GM12892 (cell line): ENCODE measurements around the gene MIS12. TPM values are rescaled to one million over a fixed set of nuclear protein-coding genes. Genes with fewer than 3 reads are reported as not detected.
A peak's percentile ranks its signal among the peaks of the same experiment; 100 is the strongest.

ENCODE experiments used
- DNase-seq: peaks from one replicate; pipeline ENCODE4 v3.0.0; 2011; ENCODE audit not compliant: insufficient read length
- FAIRE-seq: peaks from 2 replicates; lab custom pipeline; 2011; peaks lifted over from hg19 to GRCh38; lab: Jason Lieb, UNC
- POLR2A ChIP-seq: IDR thresholded peaks from 2 replicates; pipeline ENCODE4 v1.6.1; 2011; ENCODE audit warnings: low read depth, low read length, control low read depth
- POLR2AphosphoS5 ChIP-seq: IDR thresholded peaks from 2 replicates; pipeline ENCODE4 v1.6.1; 2011; ENCODE audit warnings: low read depth, low read length, control low read depth
- TAF1 ChIP-seq: IDR thresholded peaks from 2 replicates; pipeline ENCODE4 v1.6.1; 2011; ENCODE audit warnings: low read depth, mild to moderate bottlenecking, control low read depth, low read length, borderline replicate concordance
- polyA plus RNA-seq: library from polyadenylated mRNA; unstranded; fragments of >200 nt; gene quantifications from one replicate; pipeline ENCODE4 v1.2.1, GENCODE V29; 2012; ENCODE audit warnings: missing spikeins, inconsistent platforms; ENCODE audit not compliant: missing spikeins

The MIS12 gene, protein sequence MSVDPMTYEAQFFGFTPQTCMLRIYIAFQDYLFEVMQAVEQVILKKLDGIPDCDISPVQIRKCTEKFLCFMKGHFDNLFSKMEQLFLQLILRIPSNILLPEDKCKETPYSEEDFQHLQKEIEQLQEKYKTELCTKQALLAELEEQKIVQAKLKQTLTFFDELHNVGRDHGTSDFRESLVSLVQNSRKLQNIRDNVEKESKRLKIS
- polyA plus RNA-seq, result 19.8 TPM

DNA sequence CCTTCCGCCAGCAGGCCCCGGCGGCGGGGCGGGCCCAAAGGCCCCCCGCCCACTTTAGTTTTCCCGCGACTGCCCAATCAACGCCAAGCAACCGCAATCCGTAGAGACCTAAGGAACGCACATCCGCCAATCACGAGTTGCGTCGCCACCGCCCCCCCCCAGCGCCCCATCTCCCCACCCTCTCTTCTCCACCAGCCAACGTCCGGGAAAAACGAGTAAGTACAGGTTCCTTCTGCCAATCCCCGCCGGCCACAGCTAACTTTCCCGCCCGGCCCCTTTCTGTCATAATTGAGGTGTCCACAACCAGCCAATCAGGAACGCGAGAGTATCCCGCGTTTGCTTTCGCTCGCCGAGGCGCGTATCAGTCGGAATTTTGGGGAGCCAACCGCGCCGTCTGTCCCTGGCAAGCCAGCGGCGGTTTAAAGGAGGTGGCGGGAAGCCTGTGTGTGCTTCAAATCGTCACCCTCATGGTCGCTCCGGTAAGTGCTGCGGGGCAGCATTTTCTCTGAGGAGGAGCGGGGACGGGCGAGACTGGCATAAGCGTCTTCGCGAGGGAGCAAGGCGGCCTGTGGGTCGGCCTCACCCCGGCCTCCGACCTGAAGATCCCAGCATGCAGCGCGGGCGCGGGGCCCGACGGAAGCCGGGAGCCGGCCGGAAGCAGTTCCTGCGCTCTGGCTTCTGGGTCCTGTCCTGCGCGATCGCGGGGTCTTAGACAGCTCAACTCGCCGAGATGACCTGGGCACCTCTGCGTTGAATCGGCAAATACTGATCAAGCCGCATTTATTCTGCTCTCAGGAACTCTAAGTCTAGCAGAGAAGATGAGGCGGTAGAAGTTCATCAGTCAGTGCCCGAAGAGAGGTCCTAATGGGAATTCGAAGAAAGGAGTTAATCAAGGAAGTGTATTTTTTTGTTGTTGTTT lies at the start of gene MIS12:
TSS of gene MIS12 (plus strand) at position 361 of the 919 bp plus-strand sequence. CDS start 2,297 bp downstream, outside the sequence.
- FAIRE-seq (peak; percentile 97), DNase-seq (peak; percentile 86)
- TF ChIP-seq POLR2A, result peak; percentile 91
- peak; percentile 77 for TF ChIP-seq TAF1
- peak; percentile 88 for TF ChIP-seq POLR2AphosphoS5

DNA sequence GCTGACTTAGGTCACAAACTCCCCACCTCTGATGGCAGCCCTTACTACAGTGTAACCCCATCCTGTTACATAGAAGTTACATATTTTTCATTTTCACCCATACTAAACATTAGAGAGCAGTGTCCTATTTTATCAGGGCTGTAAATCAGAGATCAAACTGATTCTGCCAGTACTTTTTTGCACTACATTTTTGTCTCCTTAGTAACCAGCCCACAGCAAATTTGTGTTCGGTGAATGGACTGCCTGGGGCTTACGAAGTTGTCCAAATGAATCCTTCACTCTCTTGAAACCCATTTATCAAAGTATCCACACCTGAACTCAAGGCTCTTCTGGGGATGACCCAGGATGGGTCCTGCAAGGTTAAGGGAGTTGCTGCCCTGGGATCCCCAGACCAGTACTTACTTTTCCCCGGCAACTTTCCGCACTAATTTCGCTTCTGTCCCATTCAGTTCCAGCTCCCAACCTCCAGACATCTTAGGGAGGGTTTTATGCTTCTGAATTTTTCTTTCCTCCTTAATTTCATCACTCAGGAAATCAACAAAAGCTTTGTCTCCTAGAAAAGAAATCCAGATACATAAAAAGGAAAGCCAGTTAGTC lies 48.5 kb upstream of the MIS12 start:
- no peak for DNase-seq
- FAIRE-seq, result no peak
- TF ChIP-seq TAF1, result no peak
- no peak for TF ChIP-seq POLR2AphosphoS5

DNA sequence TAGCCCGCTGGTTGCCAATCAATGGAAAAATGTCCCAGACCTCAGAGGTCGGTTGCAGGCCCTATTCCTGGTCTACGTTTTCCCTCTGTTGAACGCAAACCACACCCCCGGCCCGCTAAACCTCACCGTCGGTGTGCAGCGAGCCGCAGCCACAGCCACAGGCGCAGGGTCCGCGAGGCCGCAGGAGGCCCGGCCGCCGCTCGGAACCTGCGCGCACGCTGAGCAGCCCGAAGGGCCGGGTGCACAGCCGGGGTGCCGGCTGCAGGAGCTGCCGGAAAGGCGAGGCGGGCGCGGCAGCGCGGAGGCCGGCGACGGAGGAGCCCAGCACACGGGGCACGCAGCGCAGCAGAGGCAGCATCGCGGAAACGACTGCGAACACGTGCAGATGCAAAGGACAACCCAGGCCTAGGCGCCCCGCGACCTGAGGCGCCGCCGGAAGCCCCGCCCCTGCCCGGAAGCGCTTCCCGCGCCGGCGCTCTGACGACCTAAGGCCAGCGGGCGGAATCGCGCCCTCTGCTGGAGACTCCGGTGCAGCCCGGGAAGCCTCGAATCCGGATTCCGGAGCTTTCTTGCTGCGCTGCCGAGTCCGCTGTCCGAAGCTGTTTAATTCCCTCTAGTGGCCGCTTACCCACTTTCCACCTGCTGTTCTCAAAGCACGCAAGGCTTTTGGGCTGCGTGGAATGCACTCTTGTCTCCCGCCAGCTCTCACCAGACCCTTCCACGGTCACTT lies 47.5 kb upstream of the MIS12 start, which contains the start of gene C1QBP:
TSS of gene C1QBP (minus strand) at position 440 of the 730 bp plus-strand sequence. CDS start at position 358, 82 bp downstream.
- TF ChIP-seq TAF1 (peak; percentile 74; the same call in 1 of the 2 replicates), POLR2AphosphoS5 (peak; percentile 91), POLR2A (peak; percentile 93)
- DNase-seq, result peak; percentile 90
- FAIRE-seq, result peak; percentile 97

DNA sequence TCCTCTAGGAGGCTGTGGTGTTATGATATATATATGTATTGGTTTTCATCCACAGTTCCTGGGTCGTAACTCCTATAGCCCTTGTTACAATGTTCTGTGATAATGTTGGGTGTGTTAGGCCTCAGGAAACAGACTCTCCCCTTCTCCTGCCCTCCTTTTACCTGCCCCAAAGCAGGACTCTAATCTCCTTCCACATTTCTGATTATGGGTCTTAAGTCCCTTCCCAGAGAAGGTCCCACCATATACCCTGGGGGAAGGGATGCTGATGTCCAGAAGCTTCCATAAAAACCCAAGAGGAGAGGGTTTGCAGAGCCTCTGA lies 47.0 kb upstream of the MIS12 start:
- FAIRE-seq (no peak), DNase-seq (no peak)
- TF ChIP-seq POLR2A (no peak), TAF1 (no peak), POLR2AphosphoS5 (no peak)

DNA sequence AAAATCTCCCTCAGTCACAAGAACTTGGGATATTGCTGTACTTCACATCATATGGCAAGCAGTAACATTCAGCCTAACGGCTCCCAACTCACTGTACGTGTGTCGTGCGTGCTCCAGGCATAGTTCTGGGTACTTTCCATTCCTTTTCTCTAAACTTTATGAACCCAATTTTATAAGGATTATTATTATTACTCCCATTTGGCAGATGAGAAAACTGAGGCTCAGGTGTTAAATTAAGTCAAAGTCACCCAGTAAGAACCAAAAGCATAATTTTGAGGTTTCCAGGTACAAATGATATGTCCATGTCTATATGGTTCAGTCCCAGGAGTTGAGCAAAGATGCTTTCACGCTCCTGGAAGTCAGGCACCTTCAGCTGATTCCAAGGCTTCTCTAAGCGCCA lies 42.6 kb upstream of the MIS12 start:
- TF ChIP-seq POLR2A, result no peak
- TF ChIP-seq TAF1, result no peak
- TF ChIP-seq POLR2AphosphoS5, result no peak
- DNase-seq, result no peak
- no peak for FAIRE-seq

DNA sequence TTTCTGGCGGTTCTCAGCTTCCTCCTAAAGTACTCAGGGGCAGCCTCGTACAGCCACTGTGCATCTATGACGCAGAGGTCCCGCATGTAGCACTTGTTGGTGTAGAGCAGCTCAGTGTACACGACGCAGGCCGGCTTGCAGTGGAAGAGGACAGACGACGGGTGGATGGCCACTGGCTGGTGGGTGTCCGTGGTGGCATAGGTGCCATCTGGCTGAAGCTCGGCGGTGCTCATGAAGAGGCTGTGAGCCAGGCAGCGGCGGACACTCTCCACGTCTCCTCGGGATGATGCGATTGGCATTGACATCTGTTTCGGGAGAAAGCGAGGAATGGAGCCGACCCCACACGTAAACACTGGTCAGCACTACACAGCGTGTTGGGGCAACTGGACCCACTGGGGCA lies 42.2 kb upstream of the MIS12 start:
- FAIRE-seq (no peak), DNase-seq (no peak)
- TF ChIP-seq TAF1 (no peak), POLR2AphosphoS5 (no peak)

DNA sequence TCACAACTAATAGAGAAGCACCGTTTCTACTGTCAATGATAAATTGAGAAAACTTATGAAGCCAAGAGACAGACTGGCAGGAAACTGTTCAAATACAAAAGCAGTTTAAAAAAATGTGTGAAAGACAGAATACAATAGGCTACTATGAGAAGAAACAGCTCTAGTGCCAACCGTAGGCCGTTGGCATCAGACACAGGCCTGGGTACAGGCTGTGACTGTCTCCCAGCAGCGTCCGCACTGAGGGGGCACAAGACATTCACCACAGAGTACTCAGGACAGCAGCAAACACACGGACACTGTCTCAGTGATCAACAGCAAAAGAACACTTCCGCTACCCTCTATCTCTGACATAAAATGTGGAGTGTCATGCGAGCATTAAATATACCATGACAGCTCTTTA lies 39.6 kb upstream of the MIS12 start:
- FAIRE-seq, result no peak
- TF ChIP-seq TAF1, result no peak
- TF ChIP-seq POLR2AphosphoS5, result no peak
- TF ChIP-seq POLR2A, result no peak
- DNase-seq, result no peak

DNA sequence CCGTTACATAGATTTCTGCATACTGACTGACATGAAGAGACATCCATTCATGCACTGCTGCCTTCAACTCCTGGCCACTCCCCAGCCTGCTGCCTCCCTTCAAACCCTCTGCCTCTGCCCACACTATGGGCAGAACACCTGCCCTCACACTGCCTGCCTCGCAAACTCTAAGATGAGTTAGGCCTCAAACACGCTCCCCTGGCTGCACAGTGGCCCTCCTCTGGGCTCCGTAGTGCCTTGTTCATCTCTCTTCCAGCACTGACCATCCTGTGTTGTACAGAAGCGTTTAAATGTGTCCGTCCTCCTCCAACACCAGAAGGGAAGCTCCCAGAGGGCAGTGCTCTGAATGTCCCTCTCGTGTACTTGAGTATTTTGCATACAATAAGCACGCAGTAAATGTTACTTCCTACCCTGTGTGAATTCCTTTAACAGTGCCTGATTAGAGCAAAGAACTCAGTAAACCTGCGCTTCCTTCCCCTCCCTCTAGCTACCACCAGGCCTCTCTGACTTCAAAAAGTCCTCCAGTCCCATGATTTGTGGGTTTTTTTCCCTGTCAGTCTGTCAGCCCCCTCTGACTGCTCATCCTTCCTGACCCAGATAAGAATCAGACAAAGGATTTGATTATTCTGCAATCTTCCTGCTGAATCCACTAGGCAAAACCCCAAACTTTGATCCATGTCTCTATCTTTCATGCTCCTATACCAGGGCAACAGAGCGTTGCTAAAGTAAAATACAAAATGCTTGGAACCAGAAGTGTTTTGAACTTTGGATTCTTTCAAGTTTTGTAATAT lies 21.5 kb upstream of the MIS12 start:
- no peak for FAIRE-seq
- no peak for DNase-seq
- TF ChIP-seq TAF1 (no peak), POLR2AphosphoS5 (no peak), POLR2A (no peak)

DNA sequence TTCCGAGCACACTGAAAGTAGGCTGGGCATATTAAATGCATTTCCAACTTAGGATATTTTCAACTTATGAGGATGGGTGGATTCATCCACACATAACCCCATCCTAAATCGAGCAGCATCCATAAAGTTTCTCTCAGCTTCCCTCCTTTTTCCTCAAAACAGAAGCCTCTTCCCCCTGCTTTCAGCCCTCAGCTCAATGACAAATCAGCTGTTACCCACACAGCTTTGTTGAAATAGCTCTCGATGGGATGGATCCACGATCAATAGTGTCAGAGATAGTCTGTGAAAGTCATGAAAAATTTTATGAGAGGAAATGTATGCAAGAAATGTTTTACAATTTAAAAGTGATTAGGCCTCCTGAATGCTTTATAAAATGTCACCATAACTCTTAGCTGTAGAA lies 20.1 kb upstream of the MIS12 start:
- TF ChIP-seq TAF1 (no peak), POLR2A (no peak)
- no peak for FAIRE-seq
- no peak for DNase-seq

DNA sequence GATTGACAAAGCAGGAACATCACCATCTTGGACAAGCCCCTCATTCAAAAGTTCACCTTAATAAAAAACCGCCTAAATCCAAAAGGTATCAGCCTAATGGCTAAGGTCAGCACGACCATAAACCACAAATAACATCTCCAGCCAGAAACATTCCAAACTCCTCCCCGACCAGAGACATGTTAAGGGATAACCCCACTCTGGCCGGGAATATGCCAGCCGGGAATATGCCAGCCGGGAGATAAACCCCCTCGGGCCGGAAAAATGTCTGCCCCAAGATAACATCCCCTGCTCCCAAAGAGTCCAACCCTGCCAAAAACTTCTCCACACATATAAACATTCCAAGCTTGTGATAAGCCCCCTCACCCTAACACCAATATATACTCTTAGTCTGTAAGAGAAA lies 18.9 kb upstream of the MIS12 start:
- no peak for DNase-seq
- TF ChIP-seq POLR2AphosphoS5 (no peak), POLR2A (no peak), TAF1 (no peak)

DNA sequence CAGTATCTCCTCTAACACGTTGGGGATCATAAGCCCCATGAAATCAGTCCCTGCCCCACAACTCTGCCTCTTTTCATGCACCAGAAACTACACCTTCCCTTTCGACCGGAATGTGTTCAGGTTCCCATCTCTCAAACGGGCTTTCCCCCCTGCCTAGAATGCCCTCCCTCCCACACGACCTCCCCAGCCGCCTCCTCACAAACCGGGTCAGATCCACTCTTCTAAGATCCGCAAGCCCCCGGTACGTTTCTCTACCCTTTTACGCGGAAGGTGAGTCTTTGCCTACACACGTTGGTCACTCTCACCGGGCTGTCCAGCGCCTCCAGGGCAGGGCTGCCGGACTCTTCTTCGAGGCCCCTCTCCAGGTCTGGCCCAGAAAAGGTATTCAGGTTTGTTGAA lies 18.3 kb upstream of the MIS12 start:
- no peak for DNase-seq
- TF ChIP-seq POLR2AphosphoS5, result no peak
- no peak for TF ChIP-seq POLR2A
- no peak for TF ChIP-seq TAF1
- peak; percentile 33 for FAIRE-seq

More for the DNA sequence above, 18.9 kb upstream of the MIS12 start:
- no peak for FAIRE-seq

DNA sequence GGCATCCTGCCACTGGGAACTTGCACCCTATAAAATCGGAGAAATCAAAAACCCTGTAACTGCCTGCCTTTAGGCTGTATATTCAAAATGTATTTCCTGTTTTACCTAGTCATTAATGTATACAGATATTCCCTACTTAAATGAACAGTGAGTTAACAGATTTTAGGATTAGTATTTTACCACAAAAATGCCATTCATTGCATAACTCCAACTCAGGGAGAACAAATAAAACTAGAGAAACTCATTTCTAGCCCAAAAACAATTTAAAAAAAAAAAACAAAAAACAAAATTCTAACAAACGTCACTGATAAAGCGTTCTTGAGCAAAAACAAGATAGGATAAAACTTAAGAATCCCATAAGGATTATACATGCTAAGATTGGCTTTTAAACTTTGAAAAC lies 13.9 kb upstream of the MIS12 start:
- TF ChIP-seq POLR2AphosphoS5, result no peak
- FAIRE-seq (no peak), DNase-seq (no peak)
